HepG2 (cell line): ENCODE measurements around the gene CBFA2T2. TPM values are rescaled to one million over a fixed set of nuclear protein-coding genes. Genes with fewer than 3 reads are reported as not detected.

Experiments
- ARID4A ChIP-seq: sonication (generic); formaldehyde crosslinking; IDR thresholded peaks from 2 replicates; pipeline ENCODE4 v1.5.0; 2020; ENCODE audit warnings: mild to moderate bottlenecking, missing genetic modification reagents, borderline replicate concordance
- CEBPG ChIP-seq: IDR thresholded peaks from 2 replicates; pipeline ENCODE4 v1.6.1; 2016
- GLMP ChIP-seq: sonication (generic); formaldehyde crosslinking; IDR thresholded peaks from 2 replicates; pipeline ENCODE4 v1.9.0; 2021; ENCODE audit warnings: missing genetic modification reagents, mild to moderate bottlenecking, borderline replicate concordance
- MLLT10 ChIP-seq: sonication (generic); formaldehyde crosslinking; IDR thresholded peaks from 2 replicates; pipeline ENCODE4 v1.4.0; 2020; ENCODE audit warnings: missing genetic modification reagents
- MYC ChIP-seq: sonication (generic); formaldehyde crosslinking; IDR thresholded peaks from 2 replicates; pipeline ENCODE4 v1.9.0; 2021; ENCODE audit warnings: missing genetic modification reagents, borderline replicate concordance
- NRL ChIP-seq: sonication (generic); formaldehyde crosslinking; IDR thresholded peaks from 2 replicates; pipeline ENCODE4 v1.5.0; 2020; ENCODE audit warnings: missing genetic modification reagents, mild to moderate bottlenecking, moderate library complexity, borderline replicate concordance
- PAXIP1 ChIP-seq: sonication (generic); formaldehyde crosslinking; conservative IDR thresholded peaks from 2 replicates; pipeline ENCODE4 v1.4.0; 2020; ENCODE audit warnings: mild to moderate bottlenecking, missing genetic modification reagents, moderate library complexity
- PHF20 ChIP-seq: sonication (generic); formaldehyde crosslinking; IDR thresholded peaks from 2 replicates; pipeline ENCODE4 v1.5.0; 2020; ENCODE audit warnings: mild to moderate bottlenecking, missing genetic modification reagents
- RXRB ChIP-seq: IDR thresholded peaks from 2 replicates; pipeline ENCODE4 v1.6.1; 2016; ENCODE audit warnings: borderline replicate concordance, missing genetic modification reagents, missing compliant biosample characterization
- SALL1 ChIP-seq: sonication (generic); formaldehyde crosslinking; IDR thresholded peaks from 2 replicates; pipeline ENCODE4 v1.8.0; 2022; ENCODE audit warnings: mild to moderate bottlenecking, missing genetic modification reagents
- ZNF292 ChIP-seq: sonication (generic); formaldehyde crosslinking; IDR thresholded peaks from 2 replicates; pipeline ENCODE4 v1.8.1; 2022; ENCODE audit warnings: mild to moderate bottlenecking, low read depth, missing genetic modification reagents, borderline replicate concordance
- ZNF3 ChIP-seq: IDR thresholded peaks from 2 replicates; pipeline ENCODE4 v1.7.0; 2017; ENCODE audit warnings: inconsistent platforms
- ZNF670 ChIP-seq: sonication (generic); formaldehyde crosslinking; IDR thresholded peaks from 2 replicates; pipeline ENCODE4 v1.8.0; 2022; ENCODE audit warnings: mild to moderate bottlenecking, missing genetic modification reagents, borderline replicate concordance
- polyA plus RNA-seq, 8 experiments: library from polyadenylated mRNA; depleted of rRNA in 3 of 8; stranded (reverse) in 7 of 8; unstranded in 1 of 8; fragments of >200 nt; fragmentation: Illumina TruSeq in 4 of 8; extraction: Trizol in 4 of 8; gene quantifications; 2 replicates each; pipeline versions ENCODE4 v1.2.1 to v1.2.3, GENCODE V29; 2011 to 2016; ENCODE audit warnings: low read depth in 4 of 8, missing spikeins in 1 of 8, mixed read lengths in 1 of 8; ENCODE audit not compliant: insufficient read depth in 1 of 8
- total RNA-seq, 5 experiments: library from RNA; depleted of rRNA; stranded (reverse); fragments of >200 nt; fragmentation: Illumina TruSeq; extraction: Trizol; gene quantifications; 2 replicates each; pipeline ENCODE4 v1.2.3, GENCODE V29; 2016; ENCODE audit warnings: low read depth in 1 of 5

The CBFA2T2 gene
- total and polyA plus RNA-seq, 2 of the 13 experiments (the other 11 are each of a cell fraction or from before 2014, with no cell fraction given) = 6.3 to 21.2 TPM

- TF ChIP-seq ARID4A (peak; percentile 27; the same call in 1 of the 2 replicates), ZNF292 (peak; percentile 53; the same call in 1 of the 2 replicates), NRL (peak; percentile 40; the same call in 1 of the 2 replicates), PAXIP1 (CRISPR knock-in tag) (0 out of 2 replicates have a peak, but pooled peaks have one; percentile 19), RXRB (CRISPR knock-in tag) (no peak), ZNF3 (peak; percentile 95), GLMP (CRISPR knock-in tag) (no peak), ZNF670 (CRISPR knock-in tag) (0 out of 2 replicates have a peak, but pooled peaks have one; percentile 28), MLLT10 (CRISPR knock-in tag) (no peak), SALL1 (CRISPR knock-in tag) (peak; percentile 56; the same call in 1 of the 2 replicates), CEBPG (CRISPR knock-in tag) (peak; percentile 81), PHF20 (CRISPR knock-in tag) (no peak; the same call in 1 of the 2 replicates), MYC (CRISPR knock-in tag) (0 out of 2 replicates have a peak, but pooled peaks have one; percentile 26)
Observed at GRCh38 chr20:33474097-33474873, 15.6 kb upstream of the CBFA2T2 start (continued).
